Measurements from ENCODE around the gene RAPSN.

The RAPSN gene

GRCh38 chr11:47406896-47407745, 41.8 kb downstream of the RAPSN start:
- DNase-seq, result no peak

DNA sequence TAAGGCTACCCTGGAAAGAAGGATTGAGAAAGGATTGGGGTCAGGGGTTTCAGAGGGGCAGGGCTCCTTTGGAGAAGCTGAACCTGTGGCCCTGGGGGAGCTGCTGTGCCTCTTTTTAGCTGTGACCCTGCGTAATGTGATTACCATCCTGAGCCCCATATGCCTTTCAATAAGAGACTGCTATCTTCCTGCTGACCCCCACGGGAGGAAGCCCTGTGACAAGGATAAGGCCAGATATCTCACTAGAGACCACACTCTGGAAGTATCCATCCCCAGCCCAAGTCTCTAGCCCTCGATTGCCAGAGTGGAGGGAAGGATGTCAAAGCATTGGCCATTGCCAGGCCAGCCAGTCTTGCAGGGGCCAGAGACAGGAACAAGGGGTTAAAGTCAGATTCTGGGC, 45.4 kb downstream of the RAPSN start:
- no peak for DNase-seq

GRCh38 chr11:47403135-47403534, 45.8 kb downstream of the RAPSN start:
- no peak for DNase-seq

DNA sequence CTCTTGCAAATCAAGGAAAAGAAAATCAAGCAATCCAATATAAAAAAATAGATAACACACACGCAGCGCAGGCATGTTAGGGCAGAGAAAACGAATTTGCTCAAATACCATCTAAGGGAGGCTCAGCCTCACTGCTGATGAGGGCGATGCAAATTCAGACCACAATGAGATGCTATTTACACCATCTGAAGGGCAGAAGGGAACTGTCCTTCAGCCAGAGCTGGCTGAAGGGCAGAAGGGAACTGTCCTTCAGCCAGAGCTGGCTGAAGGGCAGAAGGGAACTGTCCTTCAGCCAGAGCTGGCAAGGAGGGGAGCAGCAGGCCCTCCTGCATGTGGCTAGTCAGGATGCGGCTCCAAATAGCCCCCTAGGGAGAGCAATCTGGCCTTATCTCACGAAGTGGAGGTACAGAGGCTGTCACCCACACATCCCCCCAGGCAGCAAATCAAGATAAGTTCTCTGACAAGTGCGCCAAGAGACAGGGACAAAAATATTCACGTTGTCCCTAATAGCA, 48.1 kb downstream of the RAPSN start:
- no peak for DNase-seq

GRCh38 chr11:47399860-47400767, 48.8 kb downstream of the RAPSN start:
- no peak for DNase-seq

- DNase-seq, result no peak
Observed at GRCh38 chr11:47398551-47398950, 50.4 kb downstream of the RAPSN start.

- DNase-seq, result no peak
Observed at GRCh38 chr11:47398011-47398410, 50.9 kb downstream of the RAPSN start.

GRCh38 chr11:47396049-47396320, 53.0 kb downstream of the RAPSN start:
- no peak for DNase-seq

DNA sequence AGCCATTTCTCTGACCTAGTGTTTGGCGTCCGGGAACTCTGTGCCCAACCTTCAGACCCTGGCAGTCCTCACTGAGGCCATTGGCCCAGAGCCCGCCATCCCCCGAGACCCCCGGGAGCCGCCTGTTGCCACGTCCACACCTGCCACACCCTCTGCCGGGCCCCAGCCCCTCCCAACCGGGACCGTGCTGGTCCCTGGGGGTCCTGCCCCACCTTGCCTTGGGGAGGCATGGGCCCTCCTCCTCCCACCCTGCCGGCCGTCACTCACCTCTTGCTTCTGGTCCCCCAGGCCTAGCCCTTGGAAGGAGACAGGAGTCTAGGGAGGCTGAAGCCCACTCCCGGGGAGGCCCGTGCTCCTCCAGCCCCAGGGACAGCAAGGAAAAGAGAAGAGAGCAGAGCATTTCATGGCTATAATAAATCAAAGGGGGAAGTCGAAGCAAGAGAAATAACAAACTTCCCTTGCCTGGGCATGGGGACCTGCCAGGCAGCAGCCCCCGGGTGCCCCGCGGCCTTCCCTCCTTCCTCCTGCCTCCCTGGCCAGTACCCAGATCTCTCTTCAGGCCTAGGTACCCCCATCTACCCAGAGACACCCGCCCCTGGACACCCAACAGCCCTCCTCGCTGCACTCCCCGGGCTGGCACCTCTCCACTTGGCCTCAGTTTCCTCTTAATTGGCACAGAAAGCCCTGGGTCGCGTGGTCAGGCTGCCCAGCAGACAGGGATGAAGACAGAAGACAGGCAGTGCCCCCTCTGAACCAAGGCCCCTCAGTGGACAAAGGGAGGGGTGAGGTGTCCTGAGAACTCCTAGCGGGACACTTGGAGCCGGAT, 53.5 kb downstream of the RAPSN start:
- DNase-seq, result no peak

DNA sequence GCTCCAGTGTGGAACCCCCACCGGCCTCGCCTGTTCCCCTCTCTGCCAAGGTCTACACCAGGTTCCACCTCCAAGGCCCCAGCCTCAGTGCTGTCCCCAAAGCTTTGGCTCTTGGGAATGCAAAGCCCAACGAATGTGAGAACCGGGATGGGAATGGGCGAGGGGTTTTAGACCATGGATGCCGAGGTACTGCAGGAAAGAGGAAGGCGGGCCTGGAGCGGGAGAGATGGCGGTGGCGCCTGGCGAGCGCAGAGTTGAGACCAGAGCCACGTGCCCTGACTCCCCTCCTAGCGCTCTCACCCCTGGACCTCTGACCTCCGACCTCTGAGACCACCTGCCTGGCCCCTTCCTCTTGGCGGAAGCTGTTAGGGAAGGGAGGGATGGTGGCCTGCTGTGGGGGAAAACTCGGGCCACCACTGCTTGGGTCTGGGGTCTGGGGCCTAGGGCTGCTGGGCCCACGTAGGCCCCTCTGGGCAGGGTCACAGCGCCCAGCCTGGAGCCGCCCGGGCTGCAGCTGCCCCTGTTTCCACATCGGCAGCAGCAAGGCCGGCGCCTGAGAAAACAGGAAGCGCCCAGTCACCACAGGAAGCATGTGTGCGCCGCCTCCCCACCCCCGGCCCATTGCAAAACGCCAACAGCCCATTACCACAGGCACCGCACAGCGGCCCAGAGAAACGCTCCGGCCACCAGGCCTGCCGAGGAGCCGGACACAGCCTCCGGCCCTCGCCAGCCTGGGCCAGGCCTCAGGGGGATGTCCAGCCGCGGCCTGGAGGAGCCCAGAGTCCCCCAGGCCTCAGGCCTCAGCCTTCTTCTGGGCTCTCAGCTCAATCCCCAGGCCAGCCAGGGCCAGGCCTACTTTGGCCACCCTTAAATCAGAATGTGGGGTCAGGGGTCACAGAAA, 54.4 kb downstream of the RAPSN start:
- peak; percentile 38 for DNase-seq

DNA sequence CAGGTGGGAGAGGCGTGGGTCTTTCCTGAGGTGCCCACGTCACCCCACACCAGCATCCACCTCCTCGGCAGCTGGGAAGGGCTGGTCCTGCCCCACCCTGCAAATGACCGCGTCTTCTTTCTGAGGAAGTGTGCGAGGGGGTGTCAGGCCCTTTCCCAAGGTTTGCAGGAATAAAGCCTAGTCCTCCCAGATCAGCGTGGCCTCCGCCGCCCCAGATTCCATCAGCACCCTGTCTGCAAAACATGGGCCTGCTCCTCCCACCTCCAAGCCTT, 55.0 kb downstream of the RAPSN start:
- no peak for DNase-seq

DNA sequence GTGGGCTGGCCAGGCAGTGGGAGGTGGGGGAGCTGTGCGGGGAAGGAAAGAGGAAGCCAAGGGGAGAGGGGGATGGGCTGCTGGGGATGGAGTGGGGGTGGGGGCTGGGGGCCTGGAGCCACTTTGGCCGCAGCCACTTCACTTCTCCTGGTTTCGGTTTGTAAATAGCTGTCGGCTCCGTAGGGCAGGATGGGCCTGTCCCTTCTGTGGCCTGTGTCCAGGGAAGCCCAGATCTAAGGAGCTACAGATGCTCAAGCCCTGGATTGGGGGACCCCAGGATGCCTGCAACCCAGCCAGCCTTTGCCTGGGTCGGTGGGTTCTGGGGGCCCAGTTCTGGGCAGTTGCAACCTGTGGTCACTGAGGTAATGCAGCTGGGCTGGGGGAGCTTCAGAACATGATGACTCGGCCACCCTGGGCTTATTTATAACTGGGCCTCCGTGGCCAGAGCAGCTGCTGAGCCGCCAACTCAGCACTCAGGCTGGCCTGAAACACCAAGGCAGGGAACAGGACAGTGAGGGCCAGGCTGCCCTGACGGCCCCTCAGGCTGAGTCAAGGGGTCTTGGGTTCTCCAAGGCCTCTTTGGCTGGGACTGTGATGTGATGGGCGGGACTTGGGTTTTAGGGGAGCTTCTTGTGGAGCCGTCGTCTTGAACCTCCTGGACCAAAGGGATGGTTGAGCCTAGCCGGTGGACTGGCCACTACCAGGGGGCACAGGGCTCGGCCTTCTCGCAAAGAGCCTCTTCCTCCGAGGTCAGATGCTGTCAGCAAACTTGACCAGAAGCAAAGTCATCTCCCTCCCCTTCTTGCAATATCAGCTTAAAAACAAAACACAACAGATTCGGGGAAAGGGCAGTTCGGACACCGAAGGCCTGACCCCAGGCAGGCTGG, 55.5 kb downstream of the RAPSN start:
- no peak for DNase-seq

DNA sequence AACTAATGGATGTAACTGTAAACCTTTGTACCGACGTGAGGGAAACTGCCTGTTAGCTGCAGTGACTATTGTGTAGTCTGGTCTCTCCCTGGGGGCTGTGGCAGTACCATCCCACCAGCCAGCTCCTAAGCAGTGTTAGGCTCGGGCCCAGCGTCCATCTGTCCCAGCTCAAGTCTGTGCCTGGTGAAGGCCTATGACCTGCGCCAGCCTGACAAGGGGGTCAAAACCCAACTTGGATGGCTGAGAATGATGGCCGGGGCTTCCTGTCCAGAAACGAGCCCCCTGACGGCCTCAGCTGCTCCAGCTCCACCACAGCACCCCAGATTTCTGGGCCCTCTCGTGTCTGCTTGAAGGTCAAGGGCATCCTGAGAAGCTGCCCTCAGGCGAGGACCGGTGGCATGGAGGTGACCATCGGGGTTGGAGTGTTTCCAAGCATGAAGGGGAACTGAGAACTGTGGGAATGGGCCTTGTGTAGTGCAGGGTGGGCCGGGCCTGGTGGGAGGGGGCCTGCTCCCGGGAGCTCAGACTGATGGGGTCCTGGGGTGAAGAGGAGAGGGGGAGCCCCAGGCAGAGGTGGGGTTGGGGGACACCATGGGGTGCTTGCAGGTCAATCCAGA, 56.3 kb downstream of the RAPSN start:
- no peak for DNase-seq

- no peak for DNase-seq
Observed at GRCh38 chr11:47391711-47392432, 57.1 kb downstream of the RAPSN start.

DNA sequence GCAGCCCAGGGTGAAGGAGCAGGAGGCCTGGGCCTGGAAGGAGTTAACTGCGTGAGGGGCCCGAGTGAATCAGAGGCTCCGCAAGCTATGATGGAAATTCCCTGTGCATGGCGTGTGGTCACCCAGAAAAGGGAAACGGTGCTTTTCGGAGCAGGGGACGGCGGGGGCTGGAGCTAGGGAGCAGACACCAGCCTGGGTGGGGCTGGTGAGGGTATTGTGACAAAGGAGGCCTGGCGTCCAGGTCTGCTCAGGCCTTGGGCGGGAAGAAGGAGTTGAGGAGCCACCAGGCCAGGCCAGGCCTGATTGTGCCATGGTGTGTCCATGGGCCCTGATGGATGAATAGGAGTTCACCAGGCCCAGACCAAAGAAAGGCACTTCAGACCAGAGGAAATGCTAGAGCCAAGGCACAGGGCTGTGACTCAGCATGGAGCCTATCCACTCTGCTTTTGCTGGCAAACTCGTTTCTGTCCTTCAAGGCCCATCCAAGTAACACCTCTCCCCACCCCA, 57.8 kb downstream of the RAPSN start:
- no peak for DNase-seq

GRCh38 chr11:47390422-47390760, 58.5 kb downstream of the RAPSN start:
- no peak for DNase-seq

GRCh38 chr11:47389577-47390421, 59.1 kb downstream of the RAPSN start:
- no peak for DNase-seq

- no peak for DNase-seq
Observed at GRCh38 chr11:47388697-47389576, 60.0 kb downstream of the RAPSN start.

Data from central memory CD4-positive, alpha-beta T cell (primary cell).